ENCODE data around the gene ARFGAP3.

DNA sequence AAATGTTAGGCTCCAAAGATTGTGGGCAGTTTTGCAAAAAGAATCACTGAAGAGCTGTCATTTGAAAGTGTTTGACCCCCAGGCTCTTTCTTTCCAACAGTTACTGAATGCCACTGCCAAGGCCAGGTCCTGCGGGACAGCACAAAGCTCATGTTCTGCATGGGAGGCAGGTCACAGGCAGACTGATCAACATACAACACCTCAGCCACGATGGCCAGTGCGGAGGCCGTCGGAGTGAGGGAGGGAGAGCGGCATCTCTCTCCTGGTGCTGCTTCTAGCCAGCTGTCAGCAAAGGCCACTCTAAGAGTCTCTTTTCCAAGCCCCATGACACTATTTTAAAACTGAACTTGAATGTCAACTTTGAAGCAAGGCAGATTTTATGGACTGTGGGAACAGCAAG, 49.9 kb downstream of the ARFGAP3 start:
- TF ChIP-seq, protein P1, sequence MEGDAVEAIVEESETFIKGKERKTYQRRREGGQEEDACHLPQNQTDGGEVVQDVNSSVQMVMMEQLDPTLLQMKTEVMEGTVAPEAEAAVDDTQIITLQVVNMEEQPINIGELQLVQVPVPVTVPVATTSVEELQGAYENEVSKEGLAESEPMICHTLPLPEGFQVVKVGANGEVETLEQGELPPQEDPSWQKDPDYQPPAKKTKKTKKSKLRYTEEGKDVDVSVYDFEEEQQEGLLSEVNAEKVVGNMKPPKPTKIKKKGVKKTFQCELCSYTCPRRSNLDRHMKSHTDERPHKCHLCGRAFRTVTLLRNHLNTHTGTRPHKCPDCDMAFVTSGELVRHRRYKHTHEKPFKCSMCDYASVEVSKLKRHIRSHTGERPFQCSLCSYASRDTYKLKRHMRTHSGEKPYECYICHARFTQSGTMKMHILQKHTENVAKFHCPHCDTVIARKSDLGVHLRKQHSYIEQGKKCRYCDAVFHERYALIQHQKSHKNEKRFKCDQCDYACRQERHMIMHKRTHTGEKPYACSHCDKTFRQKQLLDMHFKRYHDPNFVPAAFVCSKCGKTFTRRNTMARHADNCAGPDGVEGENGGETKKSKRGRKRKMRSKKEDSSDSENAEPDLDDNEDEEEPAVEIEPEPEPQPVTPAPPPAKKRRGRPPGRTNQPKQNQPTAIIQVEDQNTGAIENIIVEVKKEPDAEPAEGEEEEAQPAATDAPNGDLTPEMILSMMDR (conservative IDR thresholded peaks at IDR 0.05 in 1 of 2, IDR thresholded peaks at IDR 0.05 in 1 of 2; ENCODE audit: extremely low read depth in 1 of 2, insufficient read depth in 1 of 2, low read depth in 1 of 2, low read length in 2 of 2), result no peak
- TF ChIP-seq EZH2 (IDR thresholded peaks at IDR 0.05; ENCODE audit: borderline replicate concordance, low read length), result no peak
